PC-3 (cell line): ENCODE measurements around the gene MCTP2.

ENCODE experiments used
- CTCF ChIP-seq: fragments of 300-600 bp; sonication (generic); conservative IDR thresholded peaks from 2 replicates; pipeline ENCODE4 v1.5.1; 2017; ENCODE audit warnings: antibody characterized with exemption, low read depth, mild to moderate bottlenecking, low read length
- EZH2 ChIP-seq: fragments of 300-600 bp; sonication (generic); IDR thresholded peaks from one replicate; pipeline ENCODE4 v1.6.1; 2017; ENCODE audit warnings: antibody characterized with exemption, mild to moderate bottlenecking, low read length; ENCODE audit not compliant: unreplicated experiment

- TF ChIP-seq EZH2 (no peak), CTCF (no peak)
These were observed 229.3 kb downstream of the MCTP2 start for GRCh38 chr15:94460624-94461023.
